Measurements from ENCODE around the gene EVC2. TPM values are rescaled to one million over a fixed set of nuclear protein-coding genes. Genes with fewer than 3 reads are reported as not detected.
A peak's percentile ranks its signal among the peaks of the same experiment; 100 is the strongest.

The EVC2 gene
- total RNA-seq, 1 experiment from 2014 or later: not detected

- Histone ChIP-seq H3K27me3 (ENCODE audit: control insufficient read depth, insufficient read depth, low read length) (peaks cover 5% of the 10 kb centered on the region), H3K4me1 (ENCODE audit: control insufficient read depth, insufficient read depth, low read length) (no peaks in the 10 kb centered on the region), H3K27ac (ENCODE audit: low read length) (no peak overlapping the region), H3K4me3 (ENCODE audit: low read depth in 2 of 2, low read length in 2 of 2) (no peak overlapping the region), H3K36me3 (ENCODE audit: control insufficient read depth, insufficient read depth, low read length) (no peaks in the 10 kb centered on the region), H3K9me3 (ENCODE audit: control insufficient read depth, insufficient read depth, low read depth, low read length) (peaks cover 5% of the 10 kb centered on the region; the same call in 1 of the 2 replicates)
- POLR2A ChIA-PET: no interaction called here
- no peak for DNase-seq (ENCODE audit: low read depth, low spot score)
- intact Hi-C loops (cut with micrococcal nuclease; ENCODE audit: unreplicated experiment) (no loop called here), in situ Hi-C loops (cut with HindIII; ENCODE audit: low pct_unique_long_range_greater_than_20kb, low sequenced_read_pairs) (no loop called here)
- BruUV-seq (replicated peaks): no TSS peak
- CTCF ChIA-PET: no interaction called here
- ATAC-seq: no peak
- TF ChIP-seq REST (IDR thresholded peaks at IDR 0.05; ENCODE audit: insufficient read depth in 1 of 2, low read depth in 2 of 2, low read length in 1 of 2) (peak in 1 of 2 experiments; percentile 55; a peak in 1 of 4 replicates), POLR2AphosphoS5 (IDR thresholded peaks at IDR 0.05; ENCODE audit: low read depth, low read length) (no peak)
Observed at GRCh38 chr4:5589495-5589894, 118.9 kb downstream of the EVC2 start.

- intact Hi-C loops (cut with micrococcal nuclease; ENCODE audit: unreplicated experiment): no loop called here
Observed at GRCh38 chr4:5588046-5588445, 120.3 kb downstream of the EVC2 start.

More at GRCh38 chr4:5588046-5588445, 120.3 kb downstream of the EVC2 start:
- TF ChIP-seq CTCF (IDR thresholded peaks at IDR 0.05) (no peak), POLR2AphosphoS5 (IDR thresholded peaks at IDR 0.05; ENCODE audit: low read depth, low read length) (no peak), TCF7L2 (IDR thresholded peaks at IDR 0.05; ENCODE audit: low read depth, low read length) (no peak), REST (IDR thresholded peaks at IDR 0.05; ENCODE audit: insufficient read depth in 1 of 2, low read depth in 2 of 2, low read length in 1 of 2) (no peak), SIN3A (IDR thresholded peaks at IDR 0.05; ENCODE audit: borderline replicate concordance, insufficient read depth, low read depth, low read length) (no peak)
- DNase-seq (ENCODE audit: low read depth, low spot score) (no peak), ATAC-seq (no peak)
- H3K27me3 ChIP-seq (ENCODE audit: control insufficient read depth, insufficient read depth, low read length): peaks cover 5% of the 10 kb centered on the region
- in situ Hi-C loops (cut with HindIII; ENCODE audit: low pct_unique_long_range_greater_than_20kb, low sequenced_read_pairs): no loop called here
- no peak overlapping the region for H3K4me3 ChIP-seq (ENCODE audit: low read depth in 2 of 2, low read length in 2 of 2)
- H3K36me3 ChIP-seq (ENCODE audit: control insufficient read depth, insufficient read depth, low read length): no peaks in the 10 kb centered on the region
- no peak overlapping the region for H3K27ac ChIP-seq (ENCODE audit: low read length)
- ChIA-PET CTCF (no interaction called here), POLR2A (interaction anchor here (0.6 kb wide), 1 partner anchor 91 kb away, joined by 3 read pairs; no protein-coding TSS in a partner anchor)
- H3K9me3 ChIP-seq (ENCODE audit: control insufficient read depth, insufficient read depth, low read depth, low read length): peaks cover 5% of the 10 kb centered on the region; the same call in 1 of the 2 replicates
- BruUV-seq (replicated peaks): no TSS peak
- H3K4me1 ChIP-seq (ENCODE audit: control insufficient read depth, insufficient read depth, low read length): no peaks in the 10 kb centered on the region
